GM18868 (cell line): Measurements from ENCODE around the gene CNRIP1.

Source experiments
- ATAC-seq: cut with Tn5 transposase; IDR thresholded peaks from one replicate; pipeline ENCODE4 v1.9.1; 2021; ENCODE audit warnings: mild to moderate bottlenecking, moderate library complexity; ENCODE audit not compliant: unreplicated experiment

CNRIP1 gene

GRCh38 chr2:68251855-68252399 is 67.8 kb downstream of the CNRIP1 start:
- ATAC-seq = peak; percentile 3

DNA sequence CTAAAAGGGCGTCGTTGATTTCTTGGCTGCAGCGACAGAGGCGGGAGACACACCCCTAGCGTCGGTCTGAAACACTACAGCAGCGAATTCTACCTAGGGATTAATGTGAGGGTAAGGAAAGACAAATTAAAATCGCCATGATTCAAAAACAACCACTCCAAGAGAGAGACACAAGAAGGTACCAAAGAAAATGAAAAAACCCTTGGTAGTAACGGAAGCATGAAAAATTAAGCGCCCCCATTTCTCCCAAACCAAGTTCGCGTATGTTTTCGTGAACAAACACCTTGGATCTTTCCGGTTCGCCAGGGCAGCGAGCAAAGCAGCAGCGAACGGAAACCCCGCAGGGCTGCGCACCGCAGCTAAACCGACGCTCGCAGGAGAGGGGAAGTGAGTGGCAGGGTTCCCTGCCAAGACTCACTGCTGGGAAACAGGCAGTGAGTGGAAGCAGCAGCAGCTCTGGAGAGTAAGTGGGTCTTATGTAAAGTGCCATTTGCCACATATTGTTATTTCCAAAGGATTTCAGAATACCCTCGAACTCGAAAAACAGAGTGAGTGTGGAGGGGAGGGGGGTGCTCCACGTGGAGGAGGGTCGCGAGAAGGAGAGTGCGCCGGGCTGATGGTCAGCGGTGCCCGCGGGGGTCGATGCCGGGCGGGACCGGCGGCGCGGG is 68.4 kb downstream of the CNRIP1 start:
- ATAC-seq = peak; percentile 60

DNA sequence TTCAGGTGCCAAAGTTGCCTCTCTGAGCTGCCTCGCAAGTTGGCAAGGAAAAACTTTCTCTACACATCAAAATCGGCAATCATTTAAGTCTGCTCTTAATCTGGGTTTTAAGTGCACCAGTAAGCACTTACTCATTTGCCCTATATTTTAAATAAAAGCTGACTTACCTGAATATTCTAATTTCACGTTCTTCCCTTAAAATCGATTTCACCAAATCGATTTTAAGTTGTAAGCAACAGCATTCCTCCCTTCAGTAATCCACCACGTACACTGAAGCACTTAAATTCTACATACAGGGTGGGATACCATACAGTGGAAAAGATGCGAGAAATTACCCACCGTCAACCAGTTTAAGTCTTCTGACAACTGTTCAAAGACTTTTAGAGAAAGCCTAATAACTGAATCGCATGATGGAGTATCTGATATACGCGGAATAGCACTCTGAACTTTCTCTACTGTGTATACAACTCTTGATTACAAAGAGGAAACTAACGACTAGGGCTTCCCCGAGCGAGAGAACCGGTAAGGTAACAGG is 69.0 kb downstream of the CNRIP1 start:
- no peak for ATAC-seq

GRCh38 chr2:68250196-68250595 is 69.6 kb downstream of the CNRIP1 start:
- no peak for ATAC-seq

DNA sequence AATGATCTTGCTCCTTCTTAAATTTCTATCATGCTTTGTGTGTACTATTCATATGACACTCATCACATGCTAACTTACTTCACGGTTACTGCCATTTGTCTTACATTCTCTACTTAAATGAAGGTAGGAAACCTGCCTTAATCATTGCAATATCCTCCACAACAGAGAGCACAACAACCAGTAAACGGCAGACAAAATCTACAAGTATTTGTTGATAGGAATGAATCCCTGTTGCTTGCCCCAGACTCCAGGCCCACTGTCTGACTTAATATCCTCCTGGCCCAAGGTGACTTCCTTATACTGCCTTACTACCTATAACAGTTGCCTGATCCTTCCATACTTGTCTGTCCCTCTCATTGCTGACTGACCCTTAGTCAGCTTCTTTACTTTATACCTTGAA is 70.9 kb downstream of the CNRIP1 start:
- no peak for ATAC-seq

DNA sequence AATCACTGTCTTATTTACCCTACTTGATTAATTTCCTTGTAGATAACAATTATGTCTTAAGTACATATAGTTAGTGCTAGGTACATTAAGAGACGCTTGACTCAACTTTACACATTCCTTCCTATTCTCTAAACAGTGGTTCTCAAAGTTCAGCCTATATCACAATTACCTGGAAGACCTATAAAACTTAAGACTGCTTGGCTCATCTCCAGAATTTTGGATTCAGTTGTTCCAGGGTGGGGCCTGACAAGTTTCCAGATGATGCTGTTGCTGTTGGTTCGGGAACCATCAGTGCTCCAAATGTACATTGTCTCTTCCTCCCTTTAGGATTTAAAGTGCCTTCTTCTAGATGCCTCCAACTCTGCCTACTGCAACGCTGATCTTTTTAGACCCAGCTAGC is 71.4 kb downstream of the CNRIP1 start:
- ATAC-seq = no peak

DNA sequence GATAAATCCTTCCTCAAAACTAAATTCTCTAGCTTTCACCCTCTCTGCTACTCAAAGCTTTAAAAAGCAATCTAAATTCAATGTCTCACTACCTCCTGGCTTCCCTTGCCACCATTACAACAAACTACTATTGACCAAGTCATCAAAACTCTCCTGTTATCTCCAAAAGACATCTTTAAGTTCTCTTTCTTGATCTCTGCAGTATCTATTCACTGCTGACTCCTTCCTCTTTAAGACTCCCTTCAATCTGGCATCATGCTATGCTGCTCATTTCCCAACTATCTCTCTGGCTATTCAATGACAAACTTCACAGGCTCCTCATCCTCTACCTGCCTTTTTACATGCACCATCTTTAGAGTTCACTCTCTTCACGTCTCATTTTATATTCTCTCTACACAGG is 73.4 kb downstream of the CNRIP1 start:
- ATAC-seq = no peak

- ATAC-seq = no peak
Measured at GRCh38 chr2:68245672-68246071, 74.1 kb downstream of the CNRIP1 start.

DNA sequence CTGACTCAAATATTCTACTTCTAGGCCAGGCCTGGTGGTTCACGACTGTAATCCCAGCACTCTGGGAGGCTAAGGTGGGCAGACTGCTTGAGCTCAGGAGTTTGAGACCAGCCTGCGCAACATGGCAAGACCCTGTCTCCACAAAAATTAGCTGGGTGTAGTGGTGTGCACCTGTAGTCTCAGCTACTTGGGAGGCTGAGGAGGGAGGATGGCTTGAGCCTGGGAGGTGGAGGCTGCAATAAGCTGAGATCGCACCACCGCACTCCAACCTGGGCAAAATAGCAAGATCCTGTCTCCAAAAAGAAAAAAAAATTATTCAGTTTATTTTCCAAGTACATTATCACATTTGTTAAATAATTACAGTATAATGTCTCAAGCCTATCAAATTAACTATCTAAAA is 74.7 kb downstream of the CNRIP1 start:
- ATAC-seq = no peak

- ATAC-seq = no peak
Measured at GRCh38 chr2:68244456-68244855, 75.3 kb downstream of the CNRIP1 start.
